ENCODE measurements around the gene UBA3.

GRCh38 chr3:69103123-69103522, 23.0 kb upstream of the UBA3 start:
- TF ChIP-seq POLR2A (IDR thresholded peaks at IDR 0.05) (no peak), CTCF (IDR thresholded peaks at IDR 0.05) (no peak)
